Vagina (tissue), 2 donors: ENCODE measurements around the gene PLPPR4.

Experiments
- CTCF ChIP-seq, 3 experiments: fragments of 450-650 bp in 2 of 3; fragments of 200-600 bp in 1 of 3; sonication (generic) in 1 of 3; IDR thresholded peaks; one replicate each; pipeline ENCODE4 v1.5.1; 2017 to 2019; ENCODE audit warnings: antibody characterized with exemption in 3 of 3, mild to moderate bottlenecking in 2 of 3, moderate library complexity in 2 of 3
- POLR2A ChIP-seq, 2 donors: fragments of 450-650 bp; IDR thresholded peaks; one replicate each; pipeline ENCODE4 v1.6.1; 2017; ENCODE audit warnings: antibody characterized with exemption in 2 of 2, mild to moderate bottlenecking in 2 of 2, moderate library complexity in 2 of 2

GRCh38 chr1:99250728-99251127, 13.6 kb upstream of the PLPPR4 start:
- TF ChIP-seq POLR2A (IDR thresholded peaks at IDR 0.05) (no peak), CTCF (IDR thresholded peaks at IDR 0.05) (no peak)
